HCT116 (cell line): ENCODE measurements around the gene KRT7. TPM values are rescaled to one million over a fixed set of nuclear protein-coding genes. Genes with fewer than 3 reads are reported as not detected.

ENCODE experiments used
- ATAC-seq: fragments of 200-7000 bp; cut with Tn5 transposase; 2 replicates; pipeline ENCODE4 v1.9.1; 2020; ENCODE audit warnings: mild to moderate bottlenecking, moderate library complexity
- BruUV-seq: library from RNA; stranded (reverse); fragments of 400-500 nt; replicated peaks from 2 replicates; lab custom pipeline; 2021; lab: Mats Ljungman, UMichigan
- CTCF ChIA-PET: fragments of 300-600 bp; sonication (Branson Sonifier 250); formaldehyde crosslinking; loops from one replicate; lab custom pipeline; 2021; ENCODE audit warnings: antibody characterized with exemption; lab: Charles Lee
- POLR2A ChIA-PET: fragments of 300-600, 350-600 bp; sonication (Branson Sonifier 250); formaldehyde crosslinking; loops from one replicate; lab custom pipeline; 2021; ENCODE audit warnings: antibody characterized with exemption; lab: Charles Lee
- RAD21 ChIA-PET, 2 experiments: fragments of 300-600 bp; sonication (Branson Sonifier 250); formaldehyde crosslinking; loops; one replicate each; lab custom pipeline; 2023; ENCODE audit warnings: low total read pairs in 2 of 2; ENCODE audit not compliant: uncharacterized antibody in 2 of 2, unreplicated experiment in 2 of 2, low non-redundant PET in 1 of 2; lab: Charles Lee
- DNase-seq: peaks from one replicate; pipeline ENCODE4 v3.0.0-alpha.2; 2010; ENCODE audit warnings: low read depth, low spot score
- H2AFZ ChIP-seq: fragments of 200-600 bp; shearing (Covaris generic), sonication (generic); 2 replicates; pipeline ENCODE4 v1.6.1; 2017; ENCODE audit warnings: low read depth, mixed run types, mixed read lengths, antibody characterized with exemption, low read length; ENCODE audit not compliant: poor library complexity, severe bottlenecking
- H3K27ac ChIP-seq: 2 replicates; pipeline ENCODE4 v1.5.1; 2012; ENCODE audit warnings: low read depth, low read length
- H3K27me3 ChIP-seq: fragments of 200-600 bp; sonication (generic); 2 replicates; pipeline ENCODE4 v1.6.1; 2016; ENCODE audit warnings: mixed run types, low read length, mixed read lengths; ENCODE audit not compliant: insufficient read depth
- H3K36me3 ChIP-seq, 2 experiments: fragments of 200-500 bp in 1 of 2; fragments of 200-600 bp in 1 of 2; sonication (Bioruptor generic) in 1 of 2; sonication (generic) in 1 of 2; 2 replicates each; pipeline versions ENCODE4 v1.5.1 to v1.6.1; 2014 to 2016; ENCODE audit warnings: low read length in 2 of 2, inconsistent platforms in 1 of 2, mixed read lengths in 1 of 2, mixed run types in 1 of 2; ENCODE audit not compliant: insufficient read depth in 2 of 2, control insufficient read depth in 1 of 2
- H3K4me1 ChIP-seq, 2 experiments: fragments of 200-600 bp in 1 of 2; sonication (generic) in 1 of 2; 2 replicates each; pipeline versions ENCODE4 v1.5.1 to v1.6.1; 2012 to 2017; ENCODE audit warnings: low read length in 2 of 2, inconsistent platforms in 1 of 2, mild to moderate bottlenecking in 1 of 2, mixed read lengths in 1 of 2, mixed run types in 1 of 2, moderate library complexity in 1 of 2; ENCODE audit not compliant: insufficient read depth in 2 of 2, control insufficient read depth in 1 of 2
- H3K4me2 ChIP-seq: fragments of 200-600 bp; sonication (generic); 2 replicates; pipeline ENCODE4 v1.6.1; 2017; ENCODE audit warnings: mixed run types, low read length, mixed read lengths
- H3K4me3 ChIP-seq, 2 experiments: fragments of 200-600 bp in 1 of 2; sonication (generic) in 1 of 2; replicated peaks in 1 of 2; 2 replicates each; pipeline ENCODE4 v1.5.1; 2011 to 2016; ENCODE audit warnings: low read length in 2 of 2, control low read depth in 1 of 2, low read depth in 1 of 2, mild to moderate bottlenecking in 1 of 2, mixed read lengths in 1 of 2, mixed run types in 1 of 2
- H3K79me2 ChIP-seq: fragments of 200-600 bp; sonication (generic); 2 replicates; pipeline ENCODE4 v1.6.1; 2017; ENCODE audit warnings: mild to moderate bottlenecking, mixed run types, low read length, moderate library complexity, mixed read lengths; ENCODE audit not compliant: insufficient read depth
- H3K9ac ChIP-seq: fragments of 200-600 bp; sonication (generic); 2 replicates; pipeline ENCODE4 v1.6.1; 2016; ENCODE audit warnings: low read length, mixed read lengths
- H3K9me2 ChIP-seq: fragments of 200-600 bp; sonication (generic), shearing (Covaris generic); 2 replicates; pipeline ENCODE4 v1.6.1; 2017; ENCODE audit warnings: mixed run types, mild to moderate bottlenecking, moderate library complexity; ENCODE audit not compliant: insufficient read depth
- H3K9me3 ChIP-seq, 2 experiments: fragments of 200-500 bp in 1 of 2; fragments of 200-600 bp in 1 of 2; sonication (Bioruptor generic) in 1 of 2; sonication (generic) in 1 of 2; 2 replicates each; pipeline ENCODE4 v1.6.1; 2014 to 2017; ENCODE audit warnings: low read length in 2 of 2, mixed read lengths in 2 of 2, inconsistent platforms in 1 of 2, low read depth in 1 of 2, mild to moderate bottlenecking in 1 of 2, mixed run types in 1 of 2, moderate library complexity in 1 of 2; ENCODE audit not compliant: control insufficient read depth in 1 of 2, insufficient read depth in 1 of 2
- H4K20me1 ChIP-seq: fragments of 200-600 bp; sonication (generic), shearing (Covaris generic); 2 replicates; pipeline ENCODE4 v1.6.1; 2017; ENCODE audit warnings: mixed run types, mild to moderate bottlenecking, moderate library complexity; ENCODE audit not compliant: insufficient read depth
- ATF3 ChIP-seq: IDR thresholded peaks from 2 replicates; pipeline ENCODE4 v1.6.1; 2012
- ELF1 ChIP-seq: IDR thresholded peaks from 2 replicates; pipeline ENCODE4 v1.6.1; 2012; ENCODE audit warnings: low read depth, borderline replicate concordance
- SIN3A ChIP-seq: IDR thresholded peaks from 2 replicates; pipeline ENCODE4 v1.6.1; 2012; ENCODE audit warnings: low read depth
- SRF ChIP-seq: IDR thresholded peaks from 2 replicates; pipeline ENCODE4 v1.6.1; 2012; ENCODE audit warnings: low read depth
- ZBTB33 ChIP-seq: IDR thresholded peaks from 2 replicates; pipeline ENCODE4 v1.6.1; 2011; ENCODE audit warnings: mild to moderate bottlenecking, low read length, moderate library complexity; ENCODE audit not compliant: insufficient replicate concordance; ENCODE audit errors: extremely low read depth
- intact Hi-C: fragments of 100-400 bp; cut with micrococcal nuclease; formaldehyde crosslinking; loops from 2 replicates; pipeline ENCODE4 v1.10.0; 2022
- total RNA-seq: library from RNA; stranded (reverse); gene quantifications from one replicate; pipeline ENCODE4 v1.2.1, GENCODE V29; 2021; ENCODE audit not compliant: unreplicated experiment

KRT7 gene
- total RNA-seq, 1 experiment from 2014 or later, result 72.6 TPM

- POLR2A ChIA-PET, result no interaction called here
These were observed 21.3 kb downstream of the KRT7 start for GRCh38 chr12:52254180-52254964.

More at GRCh38 chr12:52254180-52254964, 21.3 kb downstream of the KRT7 start:
- H2AFZ ChIP-seq, result no peak overlapping the region
- TF ChIP-seq ELF1, result no peak
- no peak for TF ChIP-seq SIN3A
- TF ChIP-seq ZBTB33, result no peak
- no peak for TF ChIP-seq ATF3
- no peak for TF ChIP-seq SRF
- TF ChIP-seq, all 23 proteins: peak for 0
- H3K27ac ChIP-seq, result no peak overlapping the region
- no peaks in the 10 kb centered on the region for H4K20me1 ChIP-seq
- no peak for DNase-seq
- intact Hi-C loops, result no loop called here
- ChIA-PET CTCF (no interaction called here), RAD21 (no interaction called here)
- H3K4me2 ChIP-seq, result no peak overlapping the region
- H3K9me3 ChIP-seq, result no peaks in the 10 kb centered on the region
- no TSS peak for BruUV-seq
- no peaks in the 10 kb centered on the region for H3K27me3 ChIP-seq
- no peak overlapping the region for H3K9ac ChIP-seq
- H3K9me2 ChIP-seq, result no peaks in the 10 kb centered on the region
- peaks cover 1 to 17% of the 10 kb centered on the region in 2 experiments; a peak in 2 of 4 replicates for H3K4me1 ChIP-seq
- no peaks in the 10 kb centered on the region for H3K79me2 ChIP-seq
- no peak for ATAC-seq
- H3K36me3 ChIP-seq, result no peaks in the 10 kb centered on the region
- no peak overlapping the region for H3K4me3 ChIP-seq
